Stomach (tissue), 4 donors: ENCODE results near the gene ZNF692.

ENCODE experiments used
- EP300 ChIP-seq: sonication (generic); formaldehyde crosslinking; IDR thresholded peaks from one replicate; pipeline ENCODE4 v1.6.1; 2017; ENCODE audit warnings: antibody characterized with exemption
- POLR2A ChIP-seq, 4 donors: fragments of 450-650 bp; IDR thresholded peaks; one replicate each; pipeline ENCODE4 v1.6.1; 2016; ENCODE audit warnings: antibody characterized with exemption in 4 of 4, control low read depth in 2 of 4, mild to moderate bottlenecking in 1 of 4, moderate library complexity in 1 of 4
- POLR2AphosphoS5 ChIP-seq, 3 donors: sonication (generic); formaldehyde crosslinking; IDR thresholded peaks; one replicate each; pipeline ENCODE4 v1.6.1; 2016; ENCODE audit warnings: antibody characterized with exemption in 3 of 3
- TF ChIP-seq, protein P1 (sequence below), 7 experiments: fragments of 450-650 bp in 4 of 7; fragments of 200-600 bp in 3 of 7; sonication (generic) in 3 of 7; IDR thresholded peaks; one replicate each; pipeline ENCODE4 v1.5.1; 2016 to 2019; ENCODE audit warnings: antibody characterized with exemption in 7 of 7, control low read depth in 2 of 7, mild to moderate bottlenecking in 1 of 7

DNA sequence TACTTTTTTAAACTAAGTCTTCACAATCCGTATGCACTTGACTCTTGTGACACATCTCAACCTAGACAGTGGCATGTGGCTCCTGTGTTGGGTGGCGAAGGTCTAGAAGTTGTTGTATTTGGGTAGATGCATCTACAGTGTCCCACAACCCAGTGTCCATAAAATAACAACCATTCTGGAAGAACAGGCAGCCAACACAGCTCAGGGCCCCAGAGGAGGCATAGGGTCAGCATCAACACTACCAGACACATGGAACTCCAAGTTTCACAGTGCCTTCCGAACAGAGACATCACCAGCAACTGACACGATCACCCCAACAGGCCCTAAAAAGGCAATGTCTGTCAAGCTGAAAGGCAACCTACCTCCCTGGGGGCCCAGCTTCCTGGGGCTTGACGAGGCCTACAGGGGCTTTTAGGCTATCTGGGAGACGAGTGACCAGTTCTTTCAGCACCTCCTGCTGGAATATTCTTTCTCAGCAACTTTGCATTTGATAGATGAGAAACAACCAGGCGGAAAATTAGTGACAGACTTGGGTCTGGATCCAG is 38.8 kb downstream of the ZNF692 start:
- TF ChIP-seq, protein P1, sequence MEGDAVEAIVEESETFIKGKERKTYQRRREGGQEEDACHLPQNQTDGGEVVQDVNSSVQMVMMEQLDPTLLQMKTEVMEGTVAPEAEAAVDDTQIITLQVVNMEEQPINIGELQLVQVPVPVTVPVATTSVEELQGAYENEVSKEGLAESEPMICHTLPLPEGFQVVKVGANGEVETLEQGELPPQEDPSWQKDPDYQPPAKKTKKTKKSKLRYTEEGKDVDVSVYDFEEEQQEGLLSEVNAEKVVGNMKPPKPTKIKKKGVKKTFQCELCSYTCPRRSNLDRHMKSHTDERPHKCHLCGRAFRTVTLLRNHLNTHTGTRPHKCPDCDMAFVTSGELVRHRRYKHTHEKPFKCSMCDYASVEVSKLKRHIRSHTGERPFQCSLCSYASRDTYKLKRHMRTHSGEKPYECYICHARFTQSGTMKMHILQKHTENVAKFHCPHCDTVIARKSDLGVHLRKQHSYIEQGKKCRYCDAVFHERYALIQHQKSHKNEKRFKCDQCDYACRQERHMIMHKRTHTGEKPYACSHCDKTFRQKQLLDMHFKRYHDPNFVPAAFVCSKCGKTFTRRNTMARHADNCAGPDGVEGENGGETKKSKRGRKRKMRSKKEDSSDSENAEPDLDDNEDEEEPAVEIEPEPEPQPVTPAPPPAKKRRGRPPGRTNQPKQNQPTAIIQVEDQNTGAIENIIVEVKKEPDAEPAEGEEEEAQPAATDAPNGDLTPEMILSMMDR (IDR thresholded peaks at IDR 0.05), result no peak
- TF ChIP-seq POLR2AphosphoS5 (IDR thresholded peaks at IDR 0.05) (no peak), EP300 (no peak), POLR2A (IDR thresholded peaks at IDR 0.05) (no peak)
